OCI-LY7 (cell line): ENCODE data around the gene ALDOA. TPM values are rescaled to one million over a fixed set of nuclear protein-coding genes. Genes with fewer than 3 reads are reported as not detected.
A peak's percentile ranks its signal among the peaks of the same experiment; 100 is the strongest.

Experiments used
- BruUV-seq: library from RNA; stranded (reverse); fragments of 400-500 nt; replicated peaks from 2 replicates; lab custom pipeline; 2021; lab: Mats Ljungman, UMichigan
- CTCF ChIA-PET: fragments of 300-600 bp; sonication (Branson Sonifier 250); formaldehyde crosslinking; loops from one replicate; lab custom pipeline; 2022; ENCODE audit warnings: antibody characterized with exemption; ENCODE audit not compliant: unreplicated experiment; lab: Charles Lee
- POLR2A ChIA-PET: fragments of 300-600 bp; sonication (Branson Sonifier 250); formaldehyde crosslinking; loops from one replicate; lab custom pipeline; 2022; ENCODE audit warnings: antibody characterized with exemption; lab: Charles Lee
- DNase-seq: peaks from one replicate; pipeline ENCODE4 v3.0.0-alpha.2; 2015; ENCODE audit warnings: low spot score
- H2AFZ ChIP-seq: fragments of 200-600 bp; sonication (generic), shearing (Covaris generic); 2 replicates; pipeline ENCODE4 v1.6.1; 2014; ENCODE audit warnings: mild to moderate bottlenecking, antibody characterized with exemption, low read length, moderate library complexity
- H3K27ac ChIP-seq: fragments of 200-600 bp; sonication (generic); 2 replicates; pipeline ENCODE4 v1.5.1; 2014; ENCODE audit warnings: mixed run types, low read depth, mild to moderate bottlenecking, moderate library complexity, low read length, inconsistent platforms; ENCODE audit not compliant: poor library complexity, severe bottlenecking
- H3K36me3 ChIP-seq: fragments of 200-600 bp; sonication (generic); 2 replicates; pipeline ENCODE4 v1.6.1; 2014; ENCODE audit warnings: mild to moderate bottlenecking, antibody characterized with exemption, low read length, moderate library complexity, mixed read lengths; ENCODE audit not compliant: insufficient read depth
- H3K4me1 ChIP-seq: fragments of 200-600 bp; sonication (generic); 2 replicates; pipeline ENCODE4 v1.5.1; 2014; ENCODE audit warnings: mild to moderate bottlenecking, low read length; ENCODE audit not compliant: insufficient read depth, poor library complexity, severe bottlenecking
- H3K4me2 ChIP-seq: fragments of 200-600 bp; sonication (generic); 2 replicates; pipeline ENCODE4 v1.6.1; 2014; ENCODE audit warnings: mild to moderate bottlenecking, low read length
- H3K4me3 ChIP-seq: fragments of 200-600 bp; sonication (generic); 2 replicates; pipeline ENCODE4 v1.5.1; 2014; ENCODE audit warnings: mild to moderate bottlenecking, low read depth, low read length; ENCODE audit not compliant: poor library complexity, severe bottlenecking
- H3K79me2 ChIP-seq: fragments of 200-600 bp; sonication (generic); 2 replicates; pipeline ENCODE4 v1.6.1; 2016; ENCODE audit warnings: low read depth, mild to moderate bottlenecking, low read length, moderate library complexity, mixed read lengths; ENCODE audit not compliant: insufficient read depth
- H3K9me2 ChIP-seq: fragments of 200-600 bp; sonication (generic); 2 replicates; pipeline ENCODE4 v1.6.1; 2016; ENCODE audit warnings: mild to moderate bottlenecking, low read length, mixed read lengths; ENCODE audit not compliant: insufficient read depth
- H3K9me3 ChIP-seq: fragments of 200-600 bp; sonication (generic); 2 replicates; pipeline ENCODE4 v1.6.1; 2014; ENCODE audit warnings: mild to moderate bottlenecking, mixed run types, low read length, mixed read lengths
- H4K20me1 ChIP-seq: fragments of 200-600 bp; sonication (generic); 2 replicates; pipeline ENCODE4 v1.6.1; 2014; ENCODE audit warnings: mild to moderate bottlenecking, antibody characterized with exemption, low read length, moderate library complexity, mixed read lengths; ENCODE audit not compliant: insufficient read depth
- EZH2phosphoT487 ChIP-seq: fragments of 200-600 bp; sonication (generic); IDR thresholded peaks from 2 replicates; pipeline ENCODE4 v1.6.1; 2018; ENCODE audit warnings: low read depth, borderline replicate concordance, mild to moderate bottlenecking, mixed run types, antibody characterized with exemption, low read length, moderate library complexity, mixed read lengths
- intact Hi-C: fragments of 100-400 bp; cut with micrococcal nuclease; formaldehyde crosslinking; loops from one replicate; pipeline ENCODE4 v1.10.0; 2022; ENCODE audit not compliant: unreplicated experiment
- total RNA-seq, 2 experiments: library from RNA; depleted of rRNA in 1 of 2; stranded (reverse); fragments of >200 nt in 1 of 2; shearing (Covaris generic) in 1 of 2; gene quantifications; 2 replicates each; pipeline ENCODE4 v1.2.3, GENCODE V29; 2014 to 2022
- TF ChIP-seq, protein P1 (sequence below): fragments of 200-600 bp; sonication (generic); conservative IDR thresholded peaks from 2 replicates; pipeline ENCODE4 v1.5.1; 2014; ENCODE audit warnings: mild to moderate bottlenecking, antibody characterized with exemption, low read length, moderate library complexity, mixed read lengths

The ALDOA gene
- total RNA-seq, 2 experiments from 2014 or later, result 809 to 1,029 TPM

DNA sequence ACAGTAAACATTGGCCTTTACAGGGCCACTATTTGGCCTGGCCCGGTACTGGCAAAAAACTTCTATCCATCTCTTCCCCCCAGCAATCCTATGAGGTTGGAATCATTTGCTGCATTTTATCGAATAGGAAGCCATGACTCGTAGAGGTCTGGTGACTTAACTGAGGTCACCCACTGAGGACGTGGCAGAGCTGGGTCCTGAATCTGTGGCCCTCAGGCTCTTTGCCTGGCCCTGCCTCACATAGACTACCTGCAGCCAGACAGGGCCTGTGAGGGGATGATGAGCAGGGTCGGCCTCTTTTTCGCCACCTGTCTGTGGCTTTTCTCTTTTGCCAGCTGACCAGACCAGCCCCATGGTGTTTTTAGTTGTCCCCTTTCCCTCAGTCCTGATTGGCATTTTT lies 12.1 kb downstream of the ALDOA start:
- H3K4me3 ChIP-seq, result no peak overlapping the region
- H3K4me2 ChIP-seq, result peak overlapping the region; percentile 99; the same call in 1 of the 2 replicates
- TF ChIP-seq, protein P1, sequence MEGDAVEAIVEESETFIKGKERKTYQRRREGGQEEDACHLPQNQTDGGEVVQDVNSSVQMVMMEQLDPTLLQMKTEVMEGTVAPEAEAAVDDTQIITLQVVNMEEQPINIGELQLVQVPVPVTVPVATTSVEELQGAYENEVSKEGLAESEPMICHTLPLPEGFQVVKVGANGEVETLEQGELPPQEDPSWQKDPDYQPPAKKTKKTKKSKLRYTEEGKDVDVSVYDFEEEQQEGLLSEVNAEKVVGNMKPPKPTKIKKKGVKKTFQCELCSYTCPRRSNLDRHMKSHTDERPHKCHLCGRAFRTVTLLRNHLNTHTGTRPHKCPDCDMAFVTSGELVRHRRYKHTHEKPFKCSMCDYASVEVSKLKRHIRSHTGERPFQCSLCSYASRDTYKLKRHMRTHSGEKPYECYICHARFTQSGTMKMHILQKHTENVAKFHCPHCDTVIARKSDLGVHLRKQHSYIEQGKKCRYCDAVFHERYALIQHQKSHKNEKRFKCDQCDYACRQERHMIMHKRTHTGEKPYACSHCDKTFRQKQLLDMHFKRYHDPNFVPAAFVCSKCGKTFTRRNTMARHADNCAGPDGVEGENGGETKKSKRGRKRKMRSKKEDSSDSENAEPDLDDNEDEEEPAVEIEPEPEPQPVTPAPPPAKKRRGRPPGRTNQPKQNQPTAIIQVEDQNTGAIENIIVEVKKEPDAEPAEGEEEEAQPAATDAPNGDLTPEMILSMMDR, result no peak
- no peak for TF ChIP-seq EZH2phosphoT487
- no peak overlapping the region for H2AFZ ChIP-seq
- H3K9me3 ChIP-seq, result no peaks in the 10 kb centered on the region
- H3K9me2 ChIP-seq, result no peaks in the 10 kb centered on the region
- POLR2A ChIA-PET, result interaction anchor here (0.7 to 1.5 kb wide), 3 partner anchors 14 to 258 kb away, joined by 3 read pairs; partner anchors contain the start of genes INO80E and TBX6
- peaks cover 37% of the 10 kb centered on the region for H3K79me2 ChIP-seq
- intact Hi-C loops, result no loop called here
- BruUV-seq, result no TSS peak
- peaks cover 75% of the 10 kb centered on the region for H3K36me3 ChIP-seq
- CTCF ChIA-PET, result no interaction called here
- H3K27ac ChIP-seq, result no peak overlapping the region
- H4K20me1 ChIP-seq, result peaks cover 5% of the 10 kb centered on the region
- H3K4me1 ChIP-seq, result peaks cover 26% of the 10 kb centered on the region
- DNase-seq, result no peak

DNA sequence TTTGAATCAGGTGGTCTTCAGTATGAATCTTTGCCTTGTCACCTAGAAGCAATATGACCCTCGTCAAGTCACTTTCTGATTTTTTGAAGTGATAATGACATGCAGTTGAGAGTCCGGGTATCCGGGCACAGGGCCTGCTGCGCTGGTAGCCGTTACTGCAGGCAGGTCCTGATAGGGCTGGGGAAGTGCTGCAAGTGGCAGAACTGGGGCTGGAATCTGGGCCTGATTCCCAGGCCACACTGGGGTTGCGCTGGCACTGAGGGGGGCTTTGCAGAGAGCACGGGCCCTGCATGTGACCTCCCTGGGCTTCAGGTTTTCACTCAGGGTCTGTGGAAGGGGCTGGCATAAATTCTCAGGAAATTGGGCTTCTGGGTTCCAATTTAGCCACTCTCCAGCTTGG lies 13.2 kb downstream of the ALDOA start:
- no peak overlapping the region for H2AFZ ChIP-seq
- BruUV-seq, result no TSS peak
- no peak overlapping the region for H3K4me3 ChIP-seq
- no peak for DNase-seq
- H3K9me3 ChIP-seq, result no peaks in the 10 kb centered on the region
- no peak overlapping the region for H3K27ac ChIP-seq
- no peak for TF ChIP-seq EZH2phosphoT487
- TF ChIP-seq, protein P1, result no peak
- ChIA-PET CTCF (interaction anchor here (0.9 kb wide), 1 partner anchor 17 kb away, joined by 3 read pairs; no protein-coding TSS in a partner anchor), POLR2A (interaction anchor here (0.6 kb wide), 1 partner anchor 426 kb away, joined by 5 read pairs; no protein-coding TSS in a partner anchor)
- peaks cover 77% of the 10 kb centered on the region for H3K36me3 ChIP-seq
- peaks cover 37% of the 10 kb centered on the region for H3K79me2 ChIP-seq
- no peaks in the 10 kb centered on the region for H3K9me2 ChIP-seq
- intact Hi-C loops, result no loop called here
- no peak overlapping the region for H3K4me2 ChIP-seq
- H4K20me1 ChIP-seq, result peaks cover 5% of the 10 kb centered on the region
- peaks cover 26% of the 10 kb centered on the region for H3K4me1 ChIP-seq

DNA sequence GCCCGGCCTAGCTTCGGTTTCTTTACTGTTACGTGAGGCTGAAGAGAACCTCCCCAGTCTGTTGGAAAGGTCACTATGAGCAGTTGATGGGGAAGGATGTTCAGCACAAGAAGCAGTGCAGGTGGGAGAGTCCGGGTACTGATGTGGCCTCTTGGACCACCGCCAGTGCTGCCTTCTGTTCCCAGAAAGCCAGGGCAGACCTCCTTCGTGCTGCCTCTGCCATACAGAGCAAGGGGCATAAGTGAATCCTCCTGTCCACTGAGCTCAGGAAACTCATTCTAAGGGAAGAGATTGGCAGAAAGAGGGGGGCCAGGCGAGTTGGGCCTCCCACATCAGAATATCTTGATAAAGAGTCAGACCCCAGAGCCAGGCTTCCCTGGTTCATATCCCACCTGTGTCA lies 13.9 kb downstream of the ALDOA start:
- ChIA-PET CTCF (interaction anchor here (0.6 kb wide), 1 partner anchor 264 kb away, joined by 3 read pairs; the partner anchor contains the start of gene PAGR1), POLR2A (interaction anchor here (0.6 kb wide), 1 partner anchor 271 kb away, joined by 4 read pairs; no protein-coding TSS in a partner anchor)
- Histone ChIP-seq H3K36me3 (peaks cover 82% of the 10 kb centered on the region), H3K79me2 (peaks cover 37% of the 10 kb centered on the region), H3K27ac (no peak overlapping the region), H2AFZ (no peak overlapping the region), H3K9me3 (no peaks in the 10 kb centered on the region), H3K9me2 (no peaks in the 10 kb centered on the region), H3K4me1 (peaks cover 25% of the 10 kb centered on the region), H3K4me2 (no peak overlapping the region), H3K4me3 (no peak overlapping the region), H4K20me1 (peaks cover 5% of the 10 kb centered on the region)
- DNase-seq, result no peak
- BruUV-seq, result no TSS peak
- TF ChIP-seq, protein P1, result no peak
- no peak for TF ChIP-seq EZH2phosphoT487
- intact Hi-C loops, result no loop called here
